Measurements from ENCODE around the gene QKI. TPM values are rescaled to one million over a fixed set of nuclear protein-coding genes. Genes with fewer than 3 reads are reported as not detected.

The QKI gene
- total RNA-seq, 1 donor from 2014 or later: 267 TPM

- TF ChIP-seq CTCF (conservative IDR thresholded peaks at IDR 0.05): no peak
- Mint-ChIP-seq H3K9me3 (no peaks in the 10 kb centered on the region), H3K27ac (ENCODE audit: unreplicated experiment) (no peak overlapping the region), H3K36me3 (ENCODE audit: low read depth) (no peaks in the 10 kb centered on the region), H3K4me1 (peaks cover 60% of the 10 kb centered on the region), H3K4me3 (no peak overlapping the region), H3K27me3 (ENCODE audit: low read depth) (no peaks in the 10 kb centered on the region)
- DNase-seq (ENCODE audit: low read depth, low spot score): no peak
These were observed 43.9 kb upstream of the QKI start for GRCh38 chr6:163370464-163371117.

- TF ChIP-seq CTCF (conservative IDR thresholded peaks at IDR 0.05): no peak
- no peak for DNase-seq (ENCODE audit: low read depth, low spot score)
- no peaks in the 10 kb centered on the region for H3K36me3 Mint-ChIP-seq (ENCODE audit: low read depth)
- H3K4me3 Mint-ChIP-seq: no peak overlapping the region
- no peak overlapping the region for H3K27ac Mint-ChIP-seq (ENCODE audit: unreplicated experiment)
- H3K27me3 Mint-ChIP-seq (ENCODE audit: low read depth): no peaks in the 10 kb centered on the region
- peaks cover 59% of the 10 kb centered on the region for H3K4me1 Mint-ChIP-seq
- no peaks in the 10 kb centered on the region for H3K9me3 Mint-ChIP-seq
These were observed 43.4 kb upstream of the QKI start for GRCh38 chr6:163371129-163371528.

GRCh38 chr6:163373240-163373639 lies 41.3 kb upstream of the QKI start:
- H3K27ac Mint-ChIP-seq (ENCODE audit: unreplicated experiment): no peak overlapping the region
- no peaks in the 10 kb centered on the region for H3K9me3 Mint-ChIP-seq
- no peak for DNase-seq (ENCODE audit: low read depth, low spot score)
- no peaks in the 10 kb centered on the region for H3K27me3 Mint-ChIP-seq (ENCODE audit: low read depth)
- H3K36me3 Mint-ChIP-seq (ENCODE audit: low read depth): no peaks in the 10 kb centered on the region
- H3K4me3 Mint-ChIP-seq: no peak overlapping the region
- no peak for TF ChIP-seq CTCF (conservative IDR thresholded peaks at IDR 0.05)
- peaks cover 55% of the 10 kb centered on the region for H3K4me1 Mint-ChIP-seq

- Mint-ChIP-seq H3K27ac (ENCODE audit: unreplicated experiment) (peak overlapping the region; percentile 75), H3K27me3 (ENCODE audit: low read depth) (no peaks in the 10 kb centered on the region), H3K4me1 (peaks cover 42% of the 10 kb centered on the region), H3K4me3 (no peak overlapping the region), H3K9me3 (no peaks in the 10 kb centered on the region), H3K36me3 (ENCODE audit: low read depth) (no peaks in the 10 kb centered on the region)
- DNase-seq (ENCODE audit: low read depth, low spot score): no peak
- no peak for TF ChIP-seq CTCF (conservative IDR thresholded peaks at IDR 0.05)
These were observed 39.2 kb upstream of the QKI start for GRCh38 chr6:163375361-163375760.

GRCh38 chr6:163376187-163376586 lies 38.3 kb upstream of the QKI start:
- Mint-ChIP-seq H3K27ac (ENCODE audit: unreplicated experiment) (no peak overlapping the region), H3K9me3 (no peaks in the 10 kb centered on the region), H3K36me3 (ENCODE audit: low read depth) (no peaks in the 10 kb centered on the region), H3K4me1 (peaks cover 36% of the 10 kb centered on the region), H3K27me3 (ENCODE audit: low read depth) (no peaks in the 10 kb centered on the region), H3K4me3 (no peak overlapping the region)
- TF ChIP-seq CTCF (conservative IDR thresholded peaks at IDR 0.05): no peak
- DNase-seq (ENCODE audit: low read depth, low spot score): no peak
